ENCODE data around the gene CFDP1. TPM values are rescaled to one million over a fixed set of nuclear protein-coding genes. Genes with fewer than 3 reads are reported as not detected.

Gene CFDP1
- total and polyA plus RNA-seq, 2 donors (not counting 1 experiment from before 2014, with no cell fraction given): 6.3 to 42.8 TPM

- Histone ChIP-seq H3K27ac (ENCODE audit: low read length in 2 of 2) (no peak overlapping the region), H3K4me2 (replicated peaks; ENCODE audit: low read depth, low read length, poor library complexity, severe bottlenecking) (no peak overlapping the region), H3K36me3 (replicated peaks in 1 of 2; ENCODE audit: control extremely low read depth in 1 of 2, control insufficient read depth in 1 of 2, extremely low read depth in 1 of 2, insufficient read depth in 2 of 2, low read length in 1 of 2) (no peaks in the 10 kb centered on the region), H3K9ac (ENCODE audit: low read length) (no peak overlapping the region), H3K27me3 (replicated peaks in 1 of 4; ENCODE audit: control extremely low read depth in 1 of 4, control insufficient read depth in 3 of 4, insufficient read depth in 4 of 4, low read length in 3 of 4) (no peaks in the 10 kb centered on the region), H3K4me1 (ENCODE audit: control insufficient read depth in 2 of 2, insufficient read depth in 2 of 2, low read length in 2 of 2) (peaks cover 0 to 8% of the 10 kb centered on the region in 2 donors), H2AFZ (ENCODE audit: insufficient read depth, low read depth, low read length, poor library complexity, severe bottlenecking) (no peak overlapping the region), H3K4me3 (ENCODE audit: control extremely low read depth in 1 of 5, extremely low read depth in 1 of 5, insufficient read depth in 1 of 5, low read depth in 2 of 5, low read length in 4 of 5) (no peak overlapping the region), H4K20me1 (ENCODE audit: control insufficient read depth, insufficient read depth, low read length, poor library complexity, severe bottlenecking) (no peaks in the 10 kb centered on the region), H3K9me3 (ENCODE audit: control extremely low read depth in 1 of 3, control insufficient read depth in 2 of 3, insufficient read depth in 1 of 3, low read length in 2 of 3) (peaks cover 0 to 5% (median 0%) of the 10 kb centered on the region in 3 donors), H3K79me2 (ENCODE audit: control insufficient read depth, insufficient read depth, low read length) (no peaks in the 10 kb centered on the region)
- Mint-ChIP-seq H3K9me3 (ENCODE audit: insufficient read depth) (no peaks in the 10 kb centered on the region), H3K4me3 (no peak overlapping the region), H3K27ac (no peak overlapping the region), H3K4me1 (peaks cover 2% of the 10 kb centered on the region), H3K27me3 (no peaks in the 10 kb centered on the region)
- intact Hi-C loops (cut with micrococcal nuclease): loop anchor here (1.0 kb wide), 3 partner anchors 45 to 292 kb away; partner anchors contain the start of gene ADAT1
- ATAC-seq (ENCODE audit: low read depth): peak; percentile 87
- POLR2A ChIA-PET: interaction anchor here (1.1 kb wide), 1 partner anchor 45 kb away, joined by 3 read pairs; no protein-coding TSS in a partner anchor
- peak; percentile 61 for DNase-seq
- 50% methylated on average over 3 of the region's 10 CpGs for WGBS (ENCODE audit: insufficient coverage)
- TF ChIP-seq CTCF (IDR thresholded peaks at IDR 0.05) (peak; percentile 78), EZH2 (IDR thresholded peaks at IDR 0.05; ENCODE audit: borderline replicate concordance, insufficient read depth, low read depth, low read length, poor library complexity, severe bottlenecking) (no peak)
- CTCF ChIA-PET: interaction anchor here (0.7 to 4.9 kb wide), 23 partner anchors 11 to 302 kb away, joined by 3 to 75 read pairs (median 4); partner anchors contain the start of genes ADAT1, GABARAPL2, KARS1 and TERF2IP
Observed at GRCh38 chr16:75471723-75472633, 38.7 kb upstream of the CFDP1 start.

Measured in B cell (primary cell).